Heart right ventricle (tissue), 16 donors: ENCODE measurements around the gene GRN. TPM values are rescaled to one million over a fixed set of nuclear protein-coding genes. Genes with fewer than 3 reads are reported as not detected.
A peak's percentile ranks its signal among the peaks of the same experiment; 100 is the strongest.

Experiments used
- ATAC-seq, 8 donors: fragments of 200-7000 bp; cut with Tn5 transposase; one replicate each; pipeline ENCODE4 v1.9.1; 2020; ENCODE audit warnings: mild to moderate bottlenecking in 8 of 8, moderate library complexity in 8 of 8, moderate number of reproducible peaks in 1 of 8
- DNase-seq, 2 donors: peaks; one replicate each; pipeline ENCODE4 v3.0.0-alpha.2; 2020
- H3K27ac ChIP-seq, 10 donors: fragments of 200-600 bp; sonication (generic) in 2 of 10; one replicate each; pipeline versions ENCODE4 v1.5.0 to v1.8.0; 2020 to 2022; ENCODE audit warnings: mild to moderate bottlenecking in 3 of 10
- H3K27me3 ChIP-seq, 7 donors: fragments of 200-600 bp; one replicate each; pipeline ENCODE4 v1.8.0; 2021 to 2022; ENCODE audit warnings: mild to moderate bottlenecking in 2 of 7
- H3K36me3 ChIP-seq, 9 donors: fragments of 200-600 bp; sonication (generic) in 1 of 9; one replicate each; pipeline versions ENCODE4 v1.5.0 to v1.8.0; 2020 to 2022; ENCODE audit warnings: mild to moderate bottlenecking in 2 of 9
- H3K4me1 ChIP-seq, 9 donors: fragments of 200-600 bp; sonication (generic) in 1 of 9; one replicate each; pipeline versions ENCODE4 v1.5.0 to v1.8.0; 2020 to 2022; ENCODE audit warnings: mild to moderate bottlenecking in 4 of 9
- H3K4me3 ChIP-seq, 10 donors: fragments of 200-600 bp; sonication (generic) in 2 of 10; one replicate each; pipeline versions ENCODE4 v1.5.0 to v1.8.0; 2020 to 2022; ENCODE audit warnings: mild to moderate bottlenecking in 7 of 10, moderate library complexity in 2 of 10
- H3K9me3 ChIP-seq, 11 donors: fragments of 200-600 bp in 10 of 11; sonication (generic) in 2 of 11; one replicate each; pipeline versions ENCODE4 v1.5.0 to v1.8.0; 2013 to 2022; ENCODE audit warnings: mild to moderate bottlenecking in 2 of 11, control low read depth in 1 of 11, moderate library complexity in 1 of 11
- WGBS, 2 donors: extraction: QIAGEN DNeasy Blood & Tissue Kit; methylation state at CpG; one replicate each; pipeline ENCODE4 v1.1.7; 2013; ENCODE audit warnings: inconsistent platforms in 1 of 2; 5-methylcytosine and 5-hydroxymethylcytosine counted together
- intact Hi-C, 10 donors: fragments of 100-400 bp; cut with DNase I; formaldehyde crosslinking; loops; one replicate each; pipeline versions ENCODE4 v1.11.1 to v1.14.2; 2022
- polyA plus RNA-seq, 2 donors: library from polyadenylated mRNA; stranded (reverse); fragments of 200-250 nt; gene quantifications; one replicate each; pipeline ENCODE4 v1.2.3, GENCODE V29; 2013
- total RNA-seq, 10 donors: library from RNA; stranded (reverse); fragmentation: NEBNext Ultra II Directional in 3 of 10; extraction: Animal tissue kit (Norgen Biotek cat#: 25700) in 3 of 10; gene quantifications; one replicate each; pipeline versions ENCODE4 v1.2.1 to v1.2.4, GENCODE V29; 2021 to 2023
- TF ChIP-seq, protein P1 (sequence below), 9 donors: fragments of 200-600 bp; sonication (generic) in 2 of 9; IDR thresholded peaks; one replicate each; pipeline versions ENCODE4 v1.5.0 to v1.8.0; 2021 to 2022; ENCODE audit warnings: antibody characterized with exemption in 9 of 9, mild to moderate bottlenecking in 5 of 9, moderate library complexity in 1 of 9
- donor health status: Arrhythmogenic right ventricular cardiomyopathy.
- donor health status: ischemic (EF 13 %, LVEDD 7.1; RV severe dilation, severe dysfunction).
- donor health status: healthy with polysubstance abuse.
- donor health status: DM: no; HTN: yes; CAD: no.
- donor health status: DM: no; HTN: no; CAD: no.
- donor health status: ischemic (EF 25% LVEDD 6.9; RV normal size, moderate dysfunction).
- donor health status: ischemic (EF 25% LVEDD 5.7; RV mildly dilated, moderate dysfunction).
- donor health status: healthy.
- donor health status: DM: yes; HTN: yes; CAD: no.
- donor health status: Ischemic cardiomyopathy.
- donor health status: ischemic (EF 35%, LVEDD 5.7; RV mildly dilated, moderate dysfunction).
- donor health status: nonischemic (EF 11% LVEDD 7.7; RV severe dilation, severe dysfunction).
- donor health status: DM: yes; HTN: yes; CAD: no.
- donor health status: PGD.
- donor health status: ischemic (EF 29% LVEDD 5.4; RV normal size, mild dysfunction).
- donor health status: nonischemic (EF 23%, LVEDD 6.1; RV moderate dilation, normal function).

GRN gene
- total and polyA plus RNA-seq, 12 donors = 41.5 to 303 (median 148) TPM

DNA sequence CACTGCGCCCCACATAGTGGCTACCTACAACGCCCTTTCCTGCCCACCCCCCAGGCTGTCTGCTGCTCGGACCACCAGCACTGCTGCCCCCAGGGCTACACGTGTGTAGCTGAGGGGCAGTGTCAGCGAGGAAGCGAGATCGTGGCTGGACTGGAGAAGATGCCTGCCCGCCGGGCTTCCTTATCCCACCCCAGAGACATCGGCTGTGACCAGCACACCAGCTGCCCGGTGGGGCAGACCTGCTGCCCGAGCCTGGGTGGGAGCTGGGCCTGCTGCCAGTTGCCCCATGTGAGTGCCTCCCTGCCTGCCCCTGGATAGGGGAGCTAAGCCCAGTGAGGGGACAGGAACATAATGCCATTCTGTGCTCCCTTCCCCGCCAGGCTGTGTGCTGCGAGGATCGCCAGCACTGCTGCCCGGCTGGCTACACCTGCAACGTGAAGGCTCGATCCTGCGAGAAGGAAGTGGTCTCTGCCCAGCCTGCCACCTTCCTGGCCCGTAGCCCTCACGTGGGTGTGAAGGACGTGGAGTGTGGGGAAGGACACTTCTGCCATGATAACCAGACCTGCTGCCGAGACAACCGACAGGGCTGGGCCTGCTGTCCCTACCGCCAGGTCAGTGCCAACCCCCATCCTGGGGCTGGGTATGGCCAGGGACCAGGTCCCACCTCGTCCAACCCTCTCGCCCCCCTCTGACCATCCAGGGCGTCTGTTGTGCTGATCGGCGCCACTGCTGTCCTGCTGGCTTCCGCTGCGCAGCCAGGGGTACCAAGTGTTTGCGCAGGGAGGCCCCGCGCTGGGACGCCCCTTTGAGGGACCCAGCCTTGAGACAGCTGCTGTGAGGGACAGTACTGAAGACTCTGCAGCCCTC is 7.1 kb downstream of the GRN start:
- Histone ChIP-seq H3K27me3 (no peaks in the 10 kb centered on the region), H3K9me3 (no peaks in the 10 kb centered on the region), H3K27ac (no peak overlapping the region), H3K4me1 (peaks cover 0 to 24% (median 0%) of the 10 kb centered on the region in 9 donors), H3K4me3 (no peak overlapping the region), H3K36me3 (peaks cover 0 to 46% (median 31%) of the 10 kb centered on the region in 9 donors)
- TF ChIP-seq, protein P1, sequence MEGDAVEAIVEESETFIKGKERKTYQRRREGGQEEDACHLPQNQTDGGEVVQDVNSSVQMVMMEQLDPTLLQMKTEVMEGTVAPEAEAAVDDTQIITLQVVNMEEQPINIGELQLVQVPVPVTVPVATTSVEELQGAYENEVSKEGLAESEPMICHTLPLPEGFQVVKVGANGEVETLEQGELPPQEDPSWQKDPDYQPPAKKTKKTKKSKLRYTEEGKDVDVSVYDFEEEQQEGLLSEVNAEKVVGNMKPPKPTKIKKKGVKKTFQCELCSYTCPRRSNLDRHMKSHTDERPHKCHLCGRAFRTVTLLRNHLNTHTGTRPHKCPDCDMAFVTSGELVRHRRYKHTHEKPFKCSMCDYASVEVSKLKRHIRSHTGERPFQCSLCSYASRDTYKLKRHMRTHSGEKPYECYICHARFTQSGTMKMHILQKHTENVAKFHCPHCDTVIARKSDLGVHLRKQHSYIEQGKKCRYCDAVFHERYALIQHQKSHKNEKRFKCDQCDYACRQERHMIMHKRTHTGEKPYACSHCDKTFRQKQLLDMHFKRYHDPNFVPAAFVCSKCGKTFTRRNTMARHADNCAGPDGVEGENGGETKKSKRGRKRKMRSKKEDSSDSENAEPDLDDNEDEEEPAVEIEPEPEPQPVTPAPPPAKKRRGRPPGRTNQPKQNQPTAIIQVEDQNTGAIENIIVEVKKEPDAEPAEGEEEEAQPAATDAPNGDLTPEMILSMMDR (IDR thresholded peaks at IDR 0.05) = no peak
- intact Hi-C loops = loop anchor here in 1 of 10 donors (5.0 kb wide), 1 partner anchor 170 kb away; no protein-coding TSS in a partner anchor
- no peak for ATAC-seq
- no peak for DNase-seq
- 85% methylated on average over 36 of the region's 36 CpGs for WGBS, 2 donors

DNA sequence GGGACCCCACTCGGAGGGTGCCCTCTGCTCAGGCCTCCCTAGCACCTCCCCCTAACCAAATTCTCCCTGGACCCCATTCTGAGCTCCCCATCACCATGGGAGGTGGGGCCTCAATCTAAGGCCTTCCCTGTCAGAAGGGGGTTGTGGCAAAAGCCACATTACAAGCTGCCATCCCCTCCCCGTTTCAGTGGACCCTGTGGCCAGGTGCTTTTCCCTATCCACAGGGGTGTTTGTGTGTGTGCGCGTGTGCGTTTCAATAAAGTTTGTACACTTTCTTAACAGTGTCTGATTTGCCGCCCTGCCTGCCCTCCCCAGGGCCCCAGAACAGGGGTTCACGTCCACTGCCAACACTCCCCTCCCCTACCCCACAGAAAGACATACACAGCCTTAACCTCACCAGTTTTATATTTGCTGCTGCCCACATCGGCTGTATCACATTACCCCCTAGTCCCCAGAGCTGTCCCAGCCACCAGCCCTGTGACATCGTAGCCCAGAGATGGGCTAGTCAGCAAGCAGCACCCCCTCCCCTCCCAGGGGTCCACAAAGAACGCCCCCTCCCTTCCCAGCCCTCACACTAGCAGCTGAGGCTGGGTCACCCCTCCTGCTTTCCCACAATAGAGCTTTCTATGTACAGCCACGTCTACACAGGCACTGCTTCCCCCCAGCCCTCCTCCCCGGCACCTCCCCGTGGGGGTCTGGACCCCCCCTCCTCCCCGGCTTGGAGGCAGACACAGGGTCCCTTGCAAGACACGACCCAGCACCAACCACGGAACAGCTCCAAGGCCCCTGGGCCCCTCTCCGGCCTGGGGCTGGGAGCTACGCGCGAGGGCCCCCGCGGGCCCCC is 7.9 kb downstream of the GRN start:
- H3K27ac ChIP-seq = peak overlapping the region in 4 of 10 donors; percentile 23 to 60 (median 48)
- H3K9me3 ChIP-seq = no peaks in the 10 kb centered on the region
- DNase-seq (no peak), ATAC-seq (no peak)
- H3K4me1 ChIP-seq = peaks cover 0 to 16% (median 0%) of the 10 kb centered on the region in 9 donors
- WGBS, 2 donors = 51 to 60% methylated on average over 22 of the region's 22 CpGs
- intact Hi-C loops = loop anchor here in 1 of 10 donors (5.0 kb wide), 1 partner anchor 169 kb away; no protein-coding TSS in a partner anchor
- no peaks in the 10 kb centered on the region for H3K27me3 ChIP-seq
- H3K36me3 ChIP-seq = peaks cover 0 to 46% (median 31%) of the 10 kb centered on the region in 9 donors
- TF ChIP-seq, protein P1 (IDR thresholded peaks at IDR 0.05) = no peak
- H3K4me3 ChIP-seq = peak overlapping the region in 9 of 10 donors; percentile 25 to 51 (median 40)

DNA sequence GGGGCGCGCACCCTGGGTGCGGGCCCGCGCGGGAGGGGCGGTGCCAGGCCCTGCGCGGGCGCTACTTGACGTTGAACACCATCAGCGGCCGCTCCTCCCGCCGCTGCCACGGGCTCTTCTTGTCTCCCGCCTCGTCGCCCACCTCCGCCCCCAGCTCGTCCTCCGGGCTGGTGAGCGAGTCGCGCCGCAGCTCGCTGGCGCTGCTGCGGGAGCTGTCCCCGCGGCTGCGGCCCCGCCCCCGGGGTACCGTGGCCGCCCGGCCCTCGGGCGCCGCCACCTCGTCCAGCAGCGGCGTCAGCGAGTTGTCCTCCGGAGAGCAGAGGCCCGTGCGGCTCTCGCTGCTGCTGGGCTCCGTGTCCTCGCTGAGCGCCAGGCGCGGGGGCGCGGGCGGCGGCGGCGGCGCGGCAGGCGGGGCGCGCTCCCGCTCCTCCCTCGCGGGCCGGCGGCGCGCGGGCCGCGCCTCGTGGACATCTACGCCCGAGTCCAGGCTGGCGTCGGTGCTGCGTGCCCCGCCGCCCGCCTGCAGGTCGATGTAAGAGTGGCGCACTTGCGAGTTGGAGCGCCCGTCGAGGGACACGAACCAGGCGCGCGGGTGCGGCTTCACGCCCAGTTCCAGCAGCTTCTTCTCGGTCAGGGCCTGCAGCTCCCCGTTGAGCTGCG is 8.7 kb downstream of the GRN start:
- no peaks in the 10 kb centered on the region for H3K9me3 ChIP-seq
- no peaks in the 10 kb centered on the region for H3K27me3 ChIP-seq
- peaks cover 0 to 44% (median 31%) of the 10 kb centered on the region in 9 donors for H3K36me3 ChIP-seq
- ATAC-seq (peak in 3 of 8 donors; percentile 21 to 41 (median 33)), DNase-seq (peak in 1 of 2 donors; percentile 54)
- peak overlapping the region in 9 of 10 donors; percentile 25 to 51 (median 40) for H3K4me3 ChIP-seq
- peaks cover 0 to 8% (median 0%) of the 10 kb centered on the region in 9 donors for H3K4me1 ChIP-seq
- H3K27ac ChIP-seq = peak overlapping the region in 4 of 10 donors; percentile 23 to 60 (median 48)
- WGBS, 2 donors = 23 to 39% methylated on average over 87 to 98 of the region's 98 CpGs
- TF ChIP-seq, protein P1 (IDR thresholded peaks at IDR 0.05) = no peak
- intact Hi-C loops = loop anchor here in 1 of 10 donors (5.0 kb wide), 1 partner anchor 168 kb away; no protein-coding TSS in a partner anchor
